Kidney (tissue), 14 donors: Measurements from ENCODE around the gene POLR1A. TPM values are rescaled to one million over a fixed set of nuclear protein-coding genes. Genes with fewer than 3 reads are reported as not detected.

Experiments
- DNase-seq, 5 donors: peaks; one replicate each; pipeline ENCODE4 v3.0.0-alpha.2; 2013 to 2020
- FAIRE-seq: peaks from 2 replicates; lab custom pipeline; 2012; peaks lifted over from hg19 to GRCh38; lab: Jason Lieb, UNC
- H3K27ac ChIP-seq, 2 donors: one replicate each; pipeline ENCODE4 v1.7.0; 2013; ENCODE audit warnings: low read depth in 2 of 2, low read length in 2 of 2, inconsistent platforms in 1 of 2
- H3K27me3 ChIP-seq: one replicate; pipeline ENCODE4 v1.7.1; 2013; ENCODE audit warnings: low read length, inconsistent platforms; ENCODE audit not compliant: control insufficient read depth, insufficient read depth
- H3K36me3 ChIP-seq, 3 donors: one replicate each; pipeline versions ENCODE4 v1.7.0 to v1.7.1; 2013; ENCODE audit warnings: low read length in 3 of 3, control low read depth in 1 of 3, inconsistent platforms in 1 of 3; ENCODE audit not compliant: insufficient read depth in 3 of 3, control insufficient read depth in 2 of 3
- H3K4me1 ChIP-seq, 3 donors: one replicate each; pipeline versions ENCODE4 v1.7.0 to v1.7.1; 2013; ENCODE audit warnings: low read length in 3 of 3, inconsistent platforms in 1 of 3, low read depth in 1 of 3; ENCODE audit not compliant: control insufficient read depth in 2 of 3, insufficient read depth in 2 of 3
- H3K4me3 ChIP-seq, 3 donors: one replicate each; pipeline versions ENCODE4 v1.7.0 to v1.8.1; 2013; ENCODE audit warnings: low read length in 3 of 3, control low read depth in 1 of 3, inconsistent platforms in 1 of 3
- H3K9ac ChIP-seq, 3 donors: one replicate each; pipeline versions ENCODE4 v1.7.0 to v1.7.1; 2013; ENCODE audit warnings: low read length in 3 of 3, control low read depth in 1 of 3, inconsistent platforms in 1 of 3
- H3K9me3 ChIP-seq, 3 donors: one replicate each; pipeline versions ENCODE4 v1.7.0 to v1.7.1; 2013; ENCODE audit warnings: low read length in 3 of 3, control low read depth in 1 of 3, inconsistent platforms in 1 of 3; ENCODE audit not compliant: control insufficient read depth in 2 of 3, insufficient read depth in 1 of 3
- intact Hi-C: fragments of 100-400 bp; cut with DNase I; formaldehyde crosslinking; loops from one replicate; pipeline ENCODE4 v1.11.1; 2022
- polyA plus RNA-seq: library from polyadenylated mRNA; stranded (reverse); fragments of 350-450 nt; fragmentation: Illumina TruSeq; extraction: RNeasy Lipid Tissue Mini Kit (QIAGEN cat#74804); gene quantifications from one replicate; pipeline ENCODE4 v1.2.3, GENCODE V29; 2014; ENCODE audit warnings: low read depth, low replicate concordance; ENCODE audit not compliant: insufficient read depth
- total RNA-seq: library from RNA; stranded (reverse); fragmentation: NEBNext Ultra II Directional; extraction: Animal tissue kit (Norgen Biotek cat#: 25700); gene quantifications from one replicate; pipeline ENCODE4 v1.2.1, GENCODE V29; 2021
- TF ChIP-seq, protein P1 (sequence below): IDR thresholded peaks from 3 replicates; pipeline ENCODE4 v1.5.1; 2012; ENCODE audit warnings: mild to moderate bottlenecking, moderate library complexity, borderline replicate concordance; ENCODE audit not compliant: insufficient read depth; ENCODE audit errors: extremely low read depth
- donor health status: control.
- donor health status: control.
- donor health status: control.
- donor health status: control.
- donor health status: control.
- donor health status: DM: yes; HTN: yes; CAD: no.
- donor health status: Normal renal cell carcinoma (clear cell type).

POLR1A gene
- total and polyA plus RNA-seq, 2 donors from 2014 or later, result 3.4 to 33.7 TPM

DNA sequence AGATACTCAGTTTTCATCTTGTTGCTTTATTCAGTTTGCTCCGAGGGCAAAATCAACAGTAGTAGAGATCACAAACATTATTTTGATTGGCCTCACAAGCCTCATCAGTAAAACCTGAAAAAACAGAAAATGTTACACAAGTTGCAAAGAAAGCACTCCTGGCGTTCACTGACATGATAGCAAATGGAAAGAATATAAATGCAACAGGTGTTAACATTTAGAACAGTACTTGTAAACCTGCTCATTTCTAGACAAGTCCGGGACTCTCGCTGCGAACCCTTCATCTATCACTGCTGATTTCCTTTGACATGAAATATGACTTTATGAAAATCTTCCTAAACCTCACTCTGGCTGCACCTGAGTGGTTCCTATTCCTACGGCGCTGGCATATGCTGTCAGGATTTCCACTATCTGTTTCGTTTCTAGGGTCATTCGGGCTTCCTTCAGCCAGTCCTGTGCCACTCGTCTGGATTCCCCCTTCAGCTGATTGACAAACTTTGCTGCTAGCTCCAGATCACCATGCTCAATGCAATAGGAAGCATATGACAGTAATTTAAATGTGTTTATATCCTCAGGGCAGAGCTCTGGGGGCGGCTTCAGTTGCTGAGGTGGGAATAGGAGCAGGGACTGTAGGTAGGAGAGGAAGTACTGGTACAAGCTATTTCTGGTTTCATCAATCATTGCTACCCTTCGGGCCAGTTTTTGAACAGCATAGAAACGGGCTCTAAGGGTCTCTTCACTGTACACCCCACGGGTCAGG, 38.4 kb upstream of the POLR1A start:
- Histone ChIP-seq H3K27me3 (no peaks in the 10 kb centered on the region), H3K27ac (no peak overlapping the region), H3K4me1 (no peaks in the 10 kb centered on the region), H3K4me3 (no peak overlapping the region), H3K36me3 (peaks cover 15 to 59% (median 38%) of the 10 kb centered on the region in 3 donors), H3K9me3 (no peaks in the 10 kb centered on the region), H3K9ac (no peak overlapping the region)
- DNase-seq (no peak), FAIRE-seq (no peak)
- TF ChIP-seq, protein P1, sequence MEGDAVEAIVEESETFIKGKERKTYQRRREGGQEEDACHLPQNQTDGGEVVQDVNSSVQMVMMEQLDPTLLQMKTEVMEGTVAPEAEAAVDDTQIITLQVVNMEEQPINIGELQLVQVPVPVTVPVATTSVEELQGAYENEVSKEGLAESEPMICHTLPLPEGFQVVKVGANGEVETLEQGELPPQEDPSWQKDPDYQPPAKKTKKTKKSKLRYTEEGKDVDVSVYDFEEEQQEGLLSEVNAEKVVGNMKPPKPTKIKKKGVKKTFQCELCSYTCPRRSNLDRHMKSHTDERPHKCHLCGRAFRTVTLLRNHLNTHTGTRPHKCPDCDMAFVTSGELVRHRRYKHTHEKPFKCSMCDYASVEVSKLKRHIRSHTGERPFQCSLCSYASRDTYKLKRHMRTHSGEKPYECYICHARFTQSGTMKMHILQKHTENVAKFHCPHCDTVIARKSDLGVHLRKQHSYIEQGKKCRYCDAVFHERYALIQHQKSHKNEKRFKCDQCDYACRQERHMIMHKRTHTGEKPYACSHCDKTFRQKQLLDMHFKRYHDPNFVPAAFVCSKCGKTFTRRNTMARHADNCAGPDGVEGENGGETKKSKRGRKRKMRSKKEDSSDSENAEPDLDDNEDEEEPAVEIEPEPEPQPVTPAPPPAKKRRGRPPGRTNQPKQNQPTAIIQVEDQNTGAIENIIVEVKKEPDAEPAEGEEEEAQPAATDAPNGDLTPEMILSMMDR, result no peak
- intact Hi-C loops, result no loop called here

DNA sequence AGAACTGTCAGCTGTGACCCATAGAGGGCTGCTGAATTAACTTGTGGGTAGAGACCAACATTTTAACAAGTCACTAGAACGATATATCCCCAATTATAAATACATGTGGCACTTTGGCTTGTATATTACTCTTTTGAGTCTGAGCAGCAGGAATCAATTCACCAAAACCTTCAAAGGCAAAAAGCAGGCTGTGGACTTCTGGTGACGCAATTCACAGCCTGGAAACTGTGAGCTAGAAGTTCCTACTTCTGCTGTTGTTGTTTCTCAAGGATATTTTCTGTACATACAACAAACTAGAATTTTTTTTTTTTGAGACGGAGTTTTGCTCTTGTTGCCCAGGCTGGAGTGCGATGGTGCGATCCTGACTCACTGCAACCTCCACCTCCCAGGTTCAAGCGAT, 37.6 kb upstream of the POLR1A start:
- H3K9ac ChIP-seq, result no peak overlapping the region
- no peaks in the 10 kb centered on the region for H3K4me1 ChIP-seq
- H3K27ac ChIP-seq, result no peak overlapping the region
- H3K9me3 ChIP-seq, result no peaks in the 10 kb centered on the region
- TF ChIP-seq, protein P1, result no peak
- no peak overlapping the region for H3K4me3 ChIP-seq
- intact Hi-C loops, result no loop called here
- H3K27me3 ChIP-seq, result no peaks in the 10 kb centered on the region
- H3K36me3 ChIP-seq, result peaks cover 13 to 60% (median 35%) of the 10 kb centered on the region in 3 donors
- FAIRE-seq (no peak), DNase-seq (no peak)

DNA sequence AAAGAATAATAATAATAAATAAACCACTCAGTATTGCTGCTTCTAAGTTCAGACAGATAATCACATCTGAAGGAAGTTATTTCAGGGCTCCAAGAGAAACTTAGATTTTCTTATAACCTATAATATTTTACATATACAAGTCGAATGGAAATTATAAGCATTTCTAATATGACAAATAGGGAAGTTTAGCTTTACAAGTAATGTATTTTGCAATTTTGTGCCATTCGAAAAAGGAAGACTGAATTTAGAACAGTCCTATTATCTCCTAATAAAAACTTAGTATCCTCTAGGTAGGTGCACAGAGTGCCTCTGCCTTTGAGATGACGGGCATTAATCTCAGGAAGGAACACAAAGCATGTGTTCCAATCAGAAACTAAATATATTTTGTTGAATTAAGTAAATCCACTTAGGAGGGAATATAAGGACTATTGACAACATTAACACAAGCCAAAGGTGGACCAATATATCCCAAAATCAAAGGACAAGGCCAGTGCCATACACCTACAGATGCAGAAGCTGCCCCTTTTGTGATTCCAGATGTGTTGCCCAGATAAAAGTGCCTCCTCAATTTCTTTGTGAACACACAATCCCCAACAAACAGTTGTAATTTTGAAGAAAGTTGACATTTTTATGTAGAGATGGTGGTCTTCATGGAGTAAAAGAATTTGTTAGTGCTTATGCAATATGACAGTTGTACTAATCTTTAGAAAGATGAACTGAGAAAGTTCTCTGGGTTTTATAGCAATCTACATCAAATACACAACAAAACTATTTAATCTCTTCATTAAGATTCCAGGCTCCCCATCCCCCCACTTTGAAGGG, 37.0 kb upstream of the POLR1A start:
- Histone ChIP-seq H3K4me1 (no peaks in the 10 kb centered on the region), H3K36me3 (peaks cover 16 to 60% (median 38%) of the 10 kb centered on the region in 3 donors), H3K4me3 (no peak overlapping the region), H3K27ac (no peak overlapping the region), H3K9me3 (no peaks in the 10 kb centered on the region), H3K27me3 (no peaks in the 10 kb centered on the region), H3K9ac (no peak overlapping the region)
- FAIRE-seq (no peak), DNase-seq (no peak)
- TF ChIP-seq, protein P1, result no peak
- intact Hi-C loops, result no loop called here
